SU-DHL-6 (cell line): Measurements from ENCODE around the gene P3H4.

ENCODE experiments used
- H2AFZ ChIP-seq: fragments of 200-600 bp; sonication (generic); 2 replicates; pipeline ENCODE4 v1.6.1; 2014; ENCODE audit warnings: low read depth, mild to moderate bottlenecking, moderate library complexity, mixed read lengths, antibody characterized with exemption, low read length; ENCODE audit not compliant: severe bottlenecking
- H3F3A ChIP-seq: fragments of 200-600 bp; shearing (Covaris generic); 2 replicates; pipeline ENCODE4 v1.6.0; 2016; ENCODE audit warnings: antibody characterized with exemption, mild to moderate bottlenecking; ENCODE audit not compliant: insufficient read depth
- H3K27ac ChIP-seq: fragments of 200-600 bp; sonication (generic); 2 replicates; pipeline ENCODE4 v1.5.1; 2016; ENCODE audit warnings: low read depth, mild to moderate bottlenecking, low read length, moderate library complexity, mixed read lengths
- H3K27me3 ChIP-seq: fragments of 200-600 bp; sonication (generic), shearing (Covaris generic); 2 replicates; pipeline ENCODE4 v1.6.0; 2014; ENCODE audit warnings: mild to moderate bottlenecking, low read length
- H3K36me3 ChIP-seq: fragments of 200-600 bp; sonication (generic); 2 replicates; pipeline ENCODE4 v1.6.1; 2014; ENCODE audit warnings: mild to moderate bottlenecking, low read length, mixed read lengths
- H3K4me2 ChIP-seq: fragments of 300-600, 200-600 bp; shearing (Covaris generic), sonication (generic); 2 replicates; pipeline ENCODE4 v1.6.0; 2014; ENCODE audit warnings: low read length, low read depth, mild to moderate bottlenecking; ENCODE audit not compliant: poor library complexity, severe bottlenecking
- H3K4me3 ChIP-seq: fragments of 200-600 bp; sonication (generic); 2 replicates; pipeline ENCODE4 v1.5.1; 2014; ENCODE audit warnings: antibody characterized with exemption, low read length, mild to moderate bottlenecking, mixed read lengths; ENCODE audit not compliant: insufficient read depth, poor library complexity, severe bottlenecking
- H3K79me2 ChIP-seq: fragments of 200-600 bp; sonication (generic); 2 replicates; pipeline ENCODE4 v1.6.1; 2014; ENCODE audit warnings: mild to moderate bottlenecking, low read length, moderate library complexity; ENCODE audit not compliant: insufficient read depth
- H3K9ac ChIP-seq: fragments of 200-600 bp; sonication (generic); 2 replicates; pipeline ENCODE4 v1.7.0; 2014; ENCODE audit warnings: mild to moderate bottlenecking, low read length
- H3K9me2 ChIP-seq: fragments of 200-600 bp; sonication (generic); replicated peaks from 2 replicates; pipeline ENCODE4 v1.6.1; 2014; ENCODE audit warnings: low read length; ENCODE audit not compliant: insufficient read depth
- H3K9me3 ChIP-seq: fragments of 200-600 bp; sonication (generic); 2 replicates; pipeline ENCODE4 v1.6.1; 2014; ENCODE audit warnings: low read length, mixed read lengths; ENCODE audit not compliant: insufficient read depth
- H4K20me1 ChIP-seq: fragments of 200-600 bp; sonication (generic); 2 replicates; pipeline ENCODE4 v1.6.1; 2014; ENCODE audit warnings: low read depth, mild to moderate bottlenecking, antibody characterized with exemption, low read length, moderate library complexity, mixed read lengths
- CTCF ChIP-seq: fragments of 200-600 bp; sonication (generic); IDR thresholded peaks from one replicate; pipeline ENCODE4 v1.5.1; 2017; ENCODE audit warnings: antibody characterized with exemption, mild to moderate bottlenecking, low read length, moderate library complexity; ENCODE audit not compliant: insufficient read depth, poor library complexity, severe bottlenecking
- EZH2phosphoT487 ChIP-seq: fragments of 200-600 bp; sonication (generic), shearing (Covaris generic); conservative IDR thresholded peaks from 2 replicates; pipeline ENCODE4 v1.6.1; 2018; ENCODE audit warnings: mild to moderate bottlenecking, antibody characterized with exemption, low read length, moderate library complexity, mixed read lengths

P3H4 gene

DNA sequence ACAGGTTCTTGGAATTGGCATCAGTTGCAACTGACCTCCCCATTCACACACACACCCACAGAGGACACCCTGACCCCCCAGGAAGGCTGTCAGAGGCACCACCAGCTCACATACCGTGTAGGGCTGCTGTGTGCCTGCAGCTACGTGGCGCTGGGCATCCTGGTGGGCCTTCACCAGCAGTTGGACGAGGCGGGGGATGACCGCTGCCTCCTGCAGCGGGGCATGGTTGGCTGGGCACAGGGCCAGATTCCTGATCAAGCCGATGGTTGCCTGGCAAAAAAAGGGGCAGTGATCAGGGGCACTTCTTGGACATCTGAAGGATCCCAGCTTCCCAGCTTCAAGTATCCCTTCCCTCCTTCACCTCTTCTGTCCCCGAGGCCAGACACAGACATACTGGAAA lies 53.1 kb downstream of the P3H4 start:
- Histone ChIP-seq H2AFZ (no peak overlapping the region), H3K9me2 (no peaks in the 10 kb centered on the region), H3K36me3 (no peaks in the 10 kb centered on the region), H3K9ac (no peak overlapping the region), H3F3A (no peaks in the 10 kb centered on the region), H3K9me3 (no peaks in the 10 kb centered on the region), H3K4me2 (no peak overlapping the region), H3K27me3 (no peaks in the 10 kb centered on the region), H3K27ac (no peak overlapping the region), H3K79me2 (no peaks in the 10 kb centered on the region), H4K20me1 (no peaks in the 10 kb centered on the region), H3K4me3 (no peak overlapping the region)
- TF ChIP-seq CTCF (no peak), EZH2phosphoT487 (no peak)

GRCh38 chr17:41754066-41754465 lies 57.7 kb downstream of the P3H4 start:
- H3K4me3 ChIP-seq = no peak overlapping the region
- H3K36me3 ChIP-seq = no peaks in the 10 kb centered on the region
- H3K9ac ChIP-seq = no peak overlapping the region
- H4K20me1 ChIP-seq = no peaks in the 10 kb centered on the region
- no peaks in the 10 kb centered on the region for H3K27me3 ChIP-seq
- H3K79me2 ChIP-seq = no peaks in the 10 kb centered on the region
- H3K9me2 ChIP-seq = no peaks in the 10 kb centered on the region
- no peak for TF ChIP-seq EZH2phosphoT487
- no peak for TF ChIP-seq CTCF
- H3K4me2 ChIP-seq = no peak overlapping the region
- no peaks in the 10 kb centered on the region for H3F3A ChIP-seq
- H3K9me3 ChIP-seq = no peaks in the 10 kb centered on the region
- H3K27ac ChIP-seq = no peak overlapping the region
- H2AFZ ChIP-seq = no peak overlapping the region
